Activated T-helper 1 cell treated with anti-CD3 and anti-CD28 coated beads, Interleukin-2, amount 50 U/mL, for 16 hours (primary cell): Measurements from ENCODE around the gene PIP.
"Not testable (repeated sequence)": the region's sequence is repeated elsewhere in the genome, so short reads cannot be mapped to it uniquely, and the experiment has no call there.

Source experiments
- DNase-seq, 2 donors: peaks; one replicate each; pipeline ENCODE4 v3.0.0-alpha.2; 2020; ENCODE audit warnings: low read depth in 1 of 2, low spot score in 1 of 2

PIP gene

GRCh38 chr7:143131781-143132180, at the start of gene PIP:
TSS of gene PIP (plus strand) at chr7:143132077. CDS start at chr7:143132117, 40 bp downstream.
- no peak for DNase-seq

GRCh38 chr7:143085109-143085508, 46.8 kb upstream of the PIP start:
- no peak for DNase-seq

- not testable (repeated sequence) for DNase-seq
Measured at GRCh38 chr7:143085610-143086009, 46.3 kb upstream of the PIP start.

- not testable (repeated sequence) for DNase-seq
Measured at GRCh38 chr7:143088549-143089231, 43.2 kb upstream of the PIP start.

- DNase-seq, result no peak
Measured at GRCh38 chr7:143096146-143096545, 35.7 kb upstream of the PIP start.

- DNase-seq, result not testable (repeated sequence)
Measured at GRCh38 chr7:143099579-143099978, 32.3 kb upstream of the PIP start.

- DNase-seq, result no peak
Measured at GRCh38 chr7:143104759-143105158, 27.1 kb upstream of the PIP start.

- DNase-seq, result not testable (repeated sequence)
Measured at GRCh38 chr7:143108019-143108418, 23.9 kb upstream of the PIP start.

- DNase-seq, result no peak
Measured at GRCh38 chr7:143117395-143117794, 14.5 kb upstream of the PIP start.

- no peak for DNase-seq
Measured at GRCh38 chr7:143120691-143121405, 11.0 kb upstream of the PIP start.

GRCh38 chr7:143123326-143123725, 8.6 kb upstream of the PIP start:
- not testable (repeated sequence) for DNase-seq

- no peak for DNase-seq
Measured at GRCh38 chr7:143126146-143126545, 5.7 kb upstream of the PIP start.

- DNase-seq, result no peak
Measured at GRCh38 chr7:143129051-143129450, 2.8 kb upstream of the PIP start.

- DNase-seq, result no peak
Measured at GRCh38 chr7:143129477-143129876, 2.4 kb upstream of the PIP start.

GRCh38 chr7:143130541-143130940, 1.3 kb upstream of the PIP start:
- no peak for DNase-seq

GRCh38 chr7:143147070-143147469, 15.2 kb downstream of the PIP start:
- no peak for DNase-seq

GRCh38 chr7:143148050-143148449, 16.2 kb downstream of the PIP start:
- no peak for DNase-seq

GRCh38 chr7:143148651-143149050, 16.8 kb downstream of the PIP start:
- DNase-seq, result no peak

- DNase-seq, result not testable (repeated sequence)
Measured at GRCh38 chr7:143150696-143151095, 18.8 kb downstream of the PIP start.

GRCh38 chr7:143158617-143159016, 26.7 kb downstream of the PIP start:
- DNase-seq, result not testable (repeated sequence)

GRCh38 chr7:143171697-143172096, 39.8 kb downstream of the PIP start:
- no peak for DNase-seq

GRCh38 chr7:143172354-143172753, 40.5 kb downstream of the PIP start:
- no peak for DNase-seq

GRCh38 chr7:143176128-143176527, 44.3 kb downstream of the PIP start:
- DNase-seq, result no peak
